OCI-LY7 (cell line): Measurements from ENCODE around the gene MANSC1.

Source experiments
- CTCF ChIP-seq: fragments of 200-600 bp; sonication (generic); conservative IDR thresholded peaks from 2 replicates; pipeline ENCODE4 v1.5.1; 2014; ENCODE audit warnings: mild to moderate bottlenecking, antibody characterized with exemption, low read length, moderate library complexity, mixed read lengths
- EZH2phosphoT487 ChIP-seq: fragments of 200-600 bp; sonication (generic); IDR thresholded peaks from 2 replicates; pipeline ENCODE4 v1.6.1; 2018; ENCODE audit warnings: low read depth, borderline replicate concordance, mild to moderate bottlenecking, mixed run types, antibody characterized with exemption, low read length, moderate library complexity, mixed read lengths

GRCh38 chr12:12357719-12358461, 7.8 kb upstream of the MANSC1 start:
- no peak for TF ChIP-seq EZH2phosphoT487
- no peak for TF ChIP-seq CTCF
